ENCODE measurements around the gene RER1.
"Not testable (repeated sequence)": the region's sequence is repeated elsewhere in the genome, so short reads cannot be mapped to it uniquely, and the experiment has no call there.

Gene RER1

GRCh38 chr1:2431103-2431502, 39.5 kb downstream of the RER1 start:
- no peak for DNase-seq

GRCh38 chr1:2431518-2431917, 39.9 kb downstream of the RER1 start:
- no peak for DNase-seq

GRCh38 chr1:2432441-2432844, 40.8 kb downstream of the RER1 start:
- DNase-seq, result no peak

- no peak for DNase-seq
Measured at GRCh38 chr1:2433196-2433595, 41.6 kb downstream of the RER1 start.

- DNase-seq, result no peak
Measured at GRCh38 chr1:2433936-2434655, 42.5 kb downstream of the RER1 start.

GRCh38 chr1:2435091-2435490, 43.5 kb downstream of the RER1 start:
- no peak for DNase-seq

GRCh38 chr1:2435746-2436355, 44.2 kb downstream of the RER1 start:
- no peak for DNase-seq

- DNase-seq, result no peak
Measured at GRCh38 chr1:2436876-2437275, 45.2 kb downstream of the RER1 start.

GRCh38 chr1:2437617-2438016, 46.0 kb downstream of the RER1 start:
- DNase-seq, result no peak

- DNase-seq, result no peak
Measured at GRCh38 chr1:2438038-2438437, 46.4 kb downstream of the RER1 start.

- no peak for DNase-seq
Measured at GRCh38 chr1:2438641-2439040, 47.0 kb downstream of the RER1 start.

- DNase-seq, result no peak
Measured at GRCh38 chr1:2439369-2439768, 47.7 kb downstream of the RER1 start.

GRCh38 chr1:2440346-2440745, 48.7 kb downstream of the RER1 start:
- DNase-seq, result not testable (repeated sequence)

GRCh38 chr1:2441746-2442145, 50.1 kb downstream of the RER1 start:
- no peak for DNase-seq

GRCh38 chr1:2442661-2443060, 51.0 kb downstream of the RER1 start:
- DNase-seq, result no peak

GRCh38 chr1:2443277-2444137, 51.9 kb downstream of the RER1 start:
- peak; percentile 15 for DNase-seq

- no peak for DNase-seq
Measured at GRCh38 chr1:2444138-2444591, 52.5 kb downstream of the RER1 start.

- no peak for DNase-seq
Measured at GRCh38 chr1:2445162-2445822, 53.7 kb downstream of the RER1 start.

GRCh38 chr1:2445823-2446215, 54.2 kb downstream of the RER1 start:
- DNase-seq, result no peak

GRCh38 chr1:2446394-2446793, 54.8 kb downstream of the RER1 start:
- DNase-seq, result no peak

- no peak for DNase-seq
Measured at GRCh38 chr1:2446861-2447260, 55.2 kb downstream of the RER1 start.

GRCh38 chr1:2447276-2448097, 55.8 kb downstream of the RER1 start:
- no peak for DNase-seq

All from fibroblast of skin of right biceps (primary cell).